ENCODE measurements around the gene TAS2R5.
A peak's percentile ranks its signal among the peaks of the same experiment; 100 is the strongest.
"Not testable (repeated sequence)": the region's sequence is repeated elsewhere in the genome, so short reads cannot be mapped to it uniquely, and the experiment has no call there.

Gene TAS2R5

GRCh38 chr7:141789917-141790316, at the start of gene TAS2R5:
Gene TAS2R5 (plus strand): TSS chr7:141790217. CDS start chr7:141790362, 145 bp downstream.
- no peak for DNase-seq (ENCODE audit: low spot score)

- DNase-seq (ENCODE audit: low spot score): no peak
Observed at GRCh38 chr7:141742229-141742628, 47.8 kb upstream of the TAS2R5 start.

GRCh38 chr7:141744131-141744530, 45.9 kb upstream of the TAS2R5 start:
- no peak for DNase-seq (ENCODE audit: low spot score)

GRCh38 chr7:141748396-141748795, 41.6 kb upstream of the TAS2R5 start:
- DNase-seq (ENCODE audit: low spot score): no peak

- not testable (repeated sequence) for DNase-seq (ENCODE audit: low spot score)
Observed at GRCh38 chr7:141751904-141752303, 38.1 kb upstream of the TAS2R5 start.

- no peak for DNase-seq (ENCODE audit: low spot score)
Observed at GRCh38 chr7:141752634-141753033, 37.4 kb upstream of the TAS2R5 start.

- DNase-seq (ENCODE audit: low spot score): peak; percentile 24
Observed at GRCh38 chr7:141754939-141755338, 35.1 kb upstream of the TAS2R5 start.

- DNase-seq (ENCODE audit: low spot score): no peak
Observed at GRCh38 chr7:141763797-141764196, 26.2 kb upstream of the TAS2R5 start, which contains the start of gene TAS2R3. Gene TAS2R3 (plus strand): TSS chr7:141764097. CDS start chr7:141764159, 62 bp downstream.

- not testable (repeated sequence) for DNase-seq (ENCODE audit: low spot score)
Observed at GRCh38 chr7:141770083-141770583, 19.9 kb upstream of the TAS2R5 start.

- no peak for DNase-seq (ENCODE audit: low spot score)
Observed at GRCh38 chr7:141776374-141776773, 13.6 kb upstream of the TAS2R5 start, which contains the start of gene TAS2R4. Gene TAS2R4 (plus strand): TSS chr7:141776674. CDS start chr7:141778489, 1,815 bp downstream.

GRCh38 chr7:141785706-141786552, 4.1 kb upstream of the TAS2R5 start:
- DNase-seq (ENCODE audit: low spot score): peak; percentile 59

- no peak for DNase-seq (ENCODE audit: low spot score)
Observed at GRCh38 chr7:141788296-141788695, 1.7 kb upstream of the TAS2R5 start.

- no peak for DNase-seq (ENCODE audit: low spot score)
Observed at GRCh38 chr7:141792526-141792925, 2.5 kb downstream of the TAS2R5 start.

- DNase-seq (ENCODE audit: low spot score): no peak
Observed at GRCh38 chr7:141820067-141820466, 30.1 kb downstream of the TAS2R5 start.

GRCh38 chr7:141822432-141822831, 32.4 kb downstream of the TAS2R5 start:
- not testable (repeated sequence) for DNase-seq (ENCODE audit: low spot score)

- DNase-seq (ENCODE audit: low spot score): no peak
Observed at GRCh38 chr7:141837683-141838082, 47.7 kb downstream of the TAS2R5 start.

- DNase-seq (ENCODE audit: low spot score): no peak
Observed at GRCh38 chr7:141838581-141838980, 48.6 kb downstream of the TAS2R5 start.

GRCh38 chr7:141839256-141839655, 49.2 kb downstream of the TAS2R5 start:
- no peak for DNase-seq (ENCODE audit: low spot score)

GRCh38 chr7:141840708-141841107, 50.7 kb downstream of the TAS2R5 start:
- no peak for DNase-seq (ENCODE audit: low spot score)

Data from AG08395 (cell line).